Adrenal gland (tissue), 12 donors: ENCODE data around the gene KCNN3. TPM values are rescaled to one million over a fixed set of nuclear protein-coding genes. Genes with fewer than 3 reads are reported as not detected.
A peak's percentile ranks its signal among the peaks of the same experiment; 100 is the strongest.

Source experiments
- DNase-seq, 7 donors: peaks; one replicate each; pipeline ENCODE4 v3.0.0-alpha.2; 2019 to 2020
- H3K27ac ChIP-seq, 5 donors: fragments of 200-600 bp; sonication (generic) in 4 of 5; 1 replicate in 3 of 5; 2 replicates in 2 of 5; pipeline versions ENCODE4 v1.5.1 to v1.8.0; 2016 to 2020; ENCODE audit warnings: mild to moderate bottlenecking in 1 of 5
- H3K27me3 ChIP-seq: fragments of 200-600 bp; 2 replicates; pipeline ENCODE4 v1.8.0; 2021
- H3K36me3 ChIP-seq, 2 donors: fragments of 200-600 bp; replicated peaks in 1 of 2; 1 replicate in 1 of 2; 2 replicates in 1 of 2; pipeline versions ENCODE4 v1.5.1 to v1.8.0; 2018 to 2022
- H3K4me1 ChIP-seq, 2 donors: fragments of 200-600 bp; replicated peaks in 1 of 2; 1 replicate in 1 of 2; 2 replicates in 1 of 2; pipeline versions ENCODE4 v1.5.1 to v1.8.0; 2018 to 2021
- H3K4me3 ChIP-seq, 4 donors: fragments of 200-600 bp; sonication (generic) in 3 of 4; one replicate each; pipeline ENCODE4 v1.5.1; 2016 to 2018
- H3K9me3 ChIP-seq, 3 donors: fragments of 200-600 bp; sonication (generic) in 1 of 3; replicated peaks in 1 of 3; 1 replicate in 2 of 3; 2 replicates in 1 of 3; pipeline versions ENCODE4 v1.5.1 to v1.8.0; 2016 to 2021
- CTCF ChIP-seq, 6 experiments: fragments of 450-650 bp in 4 of 6; fragments of 200-600 bp in 2 of 6; sonication (generic) in 1 of 6; IDR thresholded peaks; 1 replicate in 5 of 6; 2 replicates in 1 of 6; pipeline versions ENCODE4 v1.5.1 to v1.8.0; 2016 to 2021; ENCODE audit warnings: antibody characterized with exemption in 6 of 6, mild to moderate bottlenecking in 2 of 6, moderate library complexity in 1 of 6
- POLR2A ChIP-seq, 2 donors: fragments of 450-650 bp; IDR thresholded peaks; one replicate each; pipeline ENCODE4 v1.6.1; 2017; ENCODE audit warnings: antibody characterized with exemption in 2 of 2, mild to moderate bottlenecking in 2 of 2, moderate library complexity in 1 of 2
- WGBS, 4 donors: extraction: QIAGEN DNeasy Blood & Tissue Kit in 2 of 4; methylation state at CpG; one replicate each; pipeline versions ENCODE4 v1.1.5 to v1.1.7; 2013 to 2017; 5-methylcytosine and 5-hydroxymethylcytosine counted together
- intact Hi-C, 2 donors: fragments of 100-400 bp; cut with DNase I; formaldehyde crosslinking; loops; one replicate each; pipeline versions ENCODE4 v1.14.1 to v1.15.0; 2022 to 2023
- polyA plus RNA-seq, 3 donors: library from polyadenylated mRNA; stranded (reverse); fragments of 200-250 nt in 2 of 3; fragments of 350-450 nt in 1 of 3; fragmentation: Illumina TruSeq in 1 of 3; extraction: RNeasy Lipid Tissue Mini Kit (QIAGEN cat#74804) in 1 of 3; gene quantifications; one replicate each; pipeline ENCODE4 v1.2.3, GENCODE V29; 2013 to 2014
- total RNA-seq, 9 donors: library from RNA; depleted of rRNA in 4 of 9; stranded (reverse); fragments of >200 nt in 4 of 9; fragments of 120-200 nt in 1 of 9; fragmentation: NEBNext Ultra II Directional in 1 of 9; extraction: Animal tissue kit (Norgen Biotek cat#: 25700) in 1 of 9; gene quantifications; one replicate each; pipeline versions ENCODE4 v1.1.0 to v1.2.4, GENCODE V29; 2013 to 2023
- donor health status: healthy with polysubstance abuse.
- donor health status: Bipolar disorder and iron deficiency.
- donor health status: DM: yes; HTN: yes; CAD: no.
- donor health status: DM: no; HTN: no; CAD: no.
- donor health status: DM: no; HTN: no; CAD: no.
- donor health status: DM: yes; HTN: yes; CAD: no.

Gene KCNN3
- total and polyA plus RNA-seq, 12 donors: 0.17 to 2.3 (median 0.97) TPM

- Histone ChIP-seq H3K27ac (no peak overlapping the region), H3K36me3 (no peaks in the 10 kb centered on the region), H3K9me3 (no peaks in the 10 kb centered on the region), H3K4me3 (no peak overlapping the region), H3K27me3 (no peaks in the 10 kb centered on the region), H3K4me1 (peaks cover 0 to 12% of the 10 kb centered on the region in 2 donors)
- DNase-seq: peak in 1 of 7 donors; percentile 33
- 93 to 94% (median 93%) methylated on average over 2 of the region's 2 CpGs; no CpG with 5 or more reads in 1 of the 4 donors for WGBS, 4 donors
- TF ChIP-seq CTCF (IDR thresholded peaks at IDR 0.05) (no peak), POLR2A (IDR thresholded peaks at IDR 0.05) (no peak)
- intact Hi-C loops: no loop called here
Observed at GRCh38 chr1:154739654-154740053, 130.4 kb downstream of the KCNN3 start.

- intact Hi-C loops: no loop called here
- DNase-seq: no peak
- Histone ChIP-seq H3K4me1 (peaks cover 0 to 4% of the 10 kb centered on the region in 2 donors), H3K27ac (no peak overlapping the region), H3K9me3 (no peaks in the 10 kb centered on the region), H3K4me3 (no peak overlapping the region), H3K27me3 (no peaks in the 10 kb centered on the region), H3K36me3 (no peaks in the 10 kb centered on the region)
- WGBS, 4 donors: 52 to 63% (median 53%) methylated on average over 6 of the region's 6 CpGs
- TF ChIP-seq POLR2A (IDR thresholded peaks at IDR 0.05) (no peak), CTCF (IDR thresholded peaks at IDR 0.05) (no peak)
Observed at GRCh38 chr1:154736841-154737240, 133.2 kb downstream of the KCNN3 start.

GRCh38 chr1:154735804-154736168 is 134.3 kb downstream of the KCNN3 start:
- no peak for TF ChIP-seq POLR2A (IDR thresholded peaks at IDR 0.05)
- TF ChIP-seq CTCF (IDR thresholded peaks at IDR 0.05): no peak
- Histone ChIP-seq H3K27ac (no peak overlapping the region), H3K4me1 (peaks cover 0 to 6% of the 10 kb centered on the region in 2 donors), H3K27me3 (no peaks in the 10 kb centered on the region), H3K4me3 (no peak overlapping the region), H3K36me3 (no peaks in the 10 kb centered on the region), H3K9me3 (no peaks in the 10 kb centered on the region)
- WGBS, 4 donors: 80 to 94% (median 86%) methylated on average over 4 of the region's 4 CpGs
- intact Hi-C loops: no loop called here
- no peak for DNase-seq

- DNase-seq: no peak
- no peak overlapping the region for H3K27ac ChIP-seq
- TF ChIP-seq CTCF (IDR thresholded peaks at IDR 0.05): no peak
- TF ChIP-seq POLR2A (IDR thresholded peaks at IDR 0.05): no peak
- no peak overlapping the region for H3K4me3 ChIP-seq
- no peaks in the 10 kb centered on the region for H3K27me3 ChIP-seq
- peaks cover 0 to 10% of the 10 kb centered on the region in 2 donors for H3K4me1 ChIP-seq
- no peaks in the 10 kb centered on the region for H3K9me3 ChIP-seq
- intact Hi-C loops: no loop called here
- no peaks in the 10 kb centered on the region for H3K36me3 ChIP-seq
- WGBS, 4 donors: 91 to 96% (median 96%) methylated on average over 9 to 12 of the region's 12 CpGs
Observed at GRCh38 chr1:154735061-154735803, 134.8 kb downstream of the KCNN3 start.
